ENCODE data around the gene C15orf62.

C15orf62 gene

GRCh38 chr15:40821195-40821594 lies 51.4 kb downstream of the C15orf62 start:
- DNase-seq (ENCODE audit: low read depth) = no peak
